Stimulated activated CD8-positive, alpha-beta memory T cell treated with anti-CD3 and anti-CD28 coated beads, Interleukin-4, amount 100 ng/mL, for 24 hours (primary cell): ENCODE data around the gene PXDN.

ENCODE experiments used
- DNase-seq: peaks from one replicate; pipeline ENCODE4 v3.0.0-alpha.2; 2020; ENCODE audit warnings: low read depth

PXDN gene

GRCh38 chr2:1610096-1610485 is 134.2 kb downstream of the PXDN start:
- DNase-seq: no peak

DNA sequence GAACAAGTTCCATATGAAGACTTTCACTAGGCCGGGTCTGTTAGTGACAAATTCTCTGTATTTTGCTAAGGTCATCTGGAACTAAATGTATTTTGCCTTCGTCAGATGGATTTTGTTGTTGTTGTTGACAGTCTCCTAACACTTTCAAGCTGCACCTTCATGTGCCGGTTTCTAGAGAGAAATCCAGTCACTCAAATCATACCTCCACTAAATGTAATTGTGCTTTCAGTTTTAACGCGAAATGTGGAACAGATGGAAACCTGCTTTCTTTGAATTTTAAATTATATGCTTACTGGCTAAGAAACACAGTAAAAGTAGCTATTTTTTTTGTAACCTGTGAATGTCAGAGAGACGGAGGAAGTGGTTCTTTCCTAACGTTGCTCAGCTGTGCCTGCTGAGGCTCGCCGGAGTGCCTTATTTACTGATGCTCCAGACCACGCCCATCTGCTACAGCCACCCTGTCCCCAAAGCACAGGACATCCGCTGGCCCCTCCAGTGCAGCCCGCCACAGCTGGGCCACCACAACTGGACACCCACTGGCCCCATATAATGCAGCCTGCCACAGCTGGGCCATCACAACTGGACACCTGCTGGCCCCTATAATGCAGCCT is 134.7 kb downstream of the PXDN start:
- no peak for DNase-seq

DNA sequence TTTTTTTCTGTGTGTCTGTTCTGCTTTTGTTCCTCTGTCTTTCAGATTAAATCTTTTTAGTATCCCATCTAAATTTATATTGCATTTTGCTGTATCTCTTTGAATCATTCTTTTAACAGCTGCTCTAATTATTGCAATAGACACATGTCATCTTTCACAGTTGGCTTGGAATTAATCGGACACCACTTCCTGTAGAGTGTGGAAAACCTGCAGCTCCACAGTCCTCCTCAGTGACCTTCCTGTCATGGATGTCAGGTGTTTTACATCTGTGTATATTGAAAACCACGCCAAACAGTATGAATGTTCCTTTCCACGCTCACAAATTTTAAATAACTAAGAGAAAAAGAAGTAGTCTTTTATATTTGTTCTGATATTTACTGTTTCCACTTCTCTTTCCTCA is 135.3 kb downstream of the PXDN start:
- no peak for DNase-seq

DNA sequence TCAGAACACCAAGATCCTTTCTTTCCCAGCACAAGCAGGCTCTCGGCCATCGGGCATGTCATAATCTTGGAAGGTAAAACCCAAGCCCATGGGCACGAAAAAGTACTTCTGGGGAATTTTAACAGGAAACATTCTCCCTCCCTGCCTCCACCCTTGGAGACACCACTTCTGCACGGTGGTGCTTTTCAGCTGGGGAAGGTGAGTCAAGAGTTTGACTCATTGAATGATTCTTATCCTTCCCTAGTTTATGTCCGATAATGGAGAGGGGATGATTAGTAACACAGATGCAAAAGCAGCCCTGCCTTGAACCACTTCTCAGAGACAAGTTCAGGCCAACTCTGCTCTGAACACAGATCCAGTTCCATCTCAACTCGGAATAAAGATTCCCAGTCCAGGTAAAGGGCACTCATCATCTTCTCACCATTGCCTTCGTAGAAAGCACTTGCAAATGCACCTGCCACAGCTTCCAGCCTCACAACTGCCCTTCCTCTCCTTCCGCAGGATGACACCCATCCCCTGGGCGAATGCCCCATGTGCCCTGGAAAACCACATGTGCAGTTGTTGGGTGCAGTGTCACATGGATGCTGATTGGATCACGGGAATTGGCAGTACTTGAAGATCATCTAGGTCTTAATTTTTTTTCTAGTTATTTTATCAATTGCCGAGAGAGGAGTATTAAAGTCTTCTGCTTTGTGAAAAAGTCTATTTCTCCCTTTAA is 136.2 kb downstream of the PXDN start:
- no peak for DNase-seq

DNA sequence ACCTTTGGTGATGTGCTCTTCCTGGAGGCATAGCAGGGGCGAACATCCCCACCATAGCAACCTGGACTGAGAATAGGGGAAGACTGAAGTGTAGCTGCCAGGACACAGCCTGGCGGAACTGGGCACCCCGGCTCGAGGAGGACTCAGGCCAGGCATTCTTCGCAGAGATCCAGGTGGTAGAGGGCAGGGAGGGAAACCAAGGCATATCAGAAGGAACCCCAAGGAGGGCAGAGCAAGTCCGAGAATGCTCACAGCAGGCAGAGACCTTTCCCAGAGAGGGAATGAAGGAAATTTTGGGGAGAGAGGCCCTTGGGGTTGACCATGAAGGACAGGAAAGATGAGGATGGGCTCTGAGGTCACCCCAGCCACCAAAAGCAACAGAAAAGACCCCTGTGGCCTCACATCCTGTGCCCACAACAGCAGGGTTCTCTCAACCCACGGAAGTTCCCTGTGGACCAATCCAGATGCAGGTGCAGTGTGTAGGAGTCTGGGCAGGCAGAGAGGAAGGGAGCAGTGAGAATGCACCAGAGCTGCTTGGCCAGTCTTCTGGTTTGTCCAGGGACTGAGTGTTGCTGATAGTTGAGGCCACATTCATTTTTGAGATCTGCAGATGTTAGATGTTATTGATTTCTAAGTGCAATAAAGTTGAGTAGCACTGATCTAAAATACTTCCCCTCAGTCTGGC is 136.9 kb downstream of the PXDN start:
- DNase-seq: no peak

- no peak for DNase-seq
Measured at GRCh38 chr2:1606421-1607235, 137.7 kb downstream of the PXDN start.

- no peak for DNase-seq
Measured at GRCh38 chr2:1606046-1606400, 138.3 kb downstream of the PXDN start.

DNA sequence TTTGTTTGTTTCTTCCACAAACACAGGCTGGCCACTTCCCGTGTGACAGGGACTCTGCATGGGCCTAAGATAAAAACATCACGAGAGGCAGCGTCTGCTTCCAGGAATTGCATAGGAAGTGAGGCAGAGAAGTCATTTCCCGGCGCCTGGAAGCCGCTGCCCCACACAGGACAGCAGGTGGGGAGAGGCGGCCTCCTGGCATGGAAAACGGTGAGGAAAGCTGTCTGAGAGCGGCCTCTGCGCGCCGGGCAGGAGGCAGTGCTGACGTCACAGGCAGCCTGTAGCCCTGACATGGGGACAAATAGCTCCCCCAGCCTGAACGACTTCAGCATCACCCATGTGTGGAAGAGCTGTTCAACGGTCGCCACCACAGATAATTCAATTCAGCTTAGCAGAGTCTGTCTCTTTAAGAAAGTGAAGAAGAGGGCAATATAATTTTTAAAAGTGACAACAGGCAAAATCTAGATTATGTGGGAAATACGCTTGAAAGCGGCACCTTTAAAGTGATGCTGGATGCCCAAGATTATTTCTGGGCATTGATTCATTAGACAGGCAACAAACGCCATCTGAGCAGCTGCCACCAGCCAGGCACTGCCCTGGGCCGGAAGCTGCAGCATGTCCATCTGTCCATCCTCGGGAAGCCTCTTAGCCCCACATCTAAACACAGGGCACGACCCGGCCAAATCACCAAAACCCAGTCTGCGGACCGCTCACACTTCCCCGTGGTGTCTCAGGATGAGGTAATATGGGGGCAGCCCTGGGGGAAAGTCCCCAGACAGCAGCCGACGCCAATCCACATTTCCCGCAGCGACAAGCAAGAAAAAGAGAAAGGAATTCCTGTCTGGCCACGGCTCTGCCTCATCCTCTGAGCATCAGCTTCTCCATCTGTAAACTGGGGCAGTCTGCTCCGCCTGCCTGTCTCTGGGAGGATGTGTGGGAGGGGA is 138.9 kb downstream of the PXDN start:
- no peak for DNase-seq

GRCh38 chr2:1603521-1603920 is 140.8 kb downstream of the PXDN start:
- no peak for DNase-seq

- no peak for DNase-seq
Measured at GRCh38 chr2:1603059-1603458, 141.3 kb downstream of the PXDN start.

DNA sequence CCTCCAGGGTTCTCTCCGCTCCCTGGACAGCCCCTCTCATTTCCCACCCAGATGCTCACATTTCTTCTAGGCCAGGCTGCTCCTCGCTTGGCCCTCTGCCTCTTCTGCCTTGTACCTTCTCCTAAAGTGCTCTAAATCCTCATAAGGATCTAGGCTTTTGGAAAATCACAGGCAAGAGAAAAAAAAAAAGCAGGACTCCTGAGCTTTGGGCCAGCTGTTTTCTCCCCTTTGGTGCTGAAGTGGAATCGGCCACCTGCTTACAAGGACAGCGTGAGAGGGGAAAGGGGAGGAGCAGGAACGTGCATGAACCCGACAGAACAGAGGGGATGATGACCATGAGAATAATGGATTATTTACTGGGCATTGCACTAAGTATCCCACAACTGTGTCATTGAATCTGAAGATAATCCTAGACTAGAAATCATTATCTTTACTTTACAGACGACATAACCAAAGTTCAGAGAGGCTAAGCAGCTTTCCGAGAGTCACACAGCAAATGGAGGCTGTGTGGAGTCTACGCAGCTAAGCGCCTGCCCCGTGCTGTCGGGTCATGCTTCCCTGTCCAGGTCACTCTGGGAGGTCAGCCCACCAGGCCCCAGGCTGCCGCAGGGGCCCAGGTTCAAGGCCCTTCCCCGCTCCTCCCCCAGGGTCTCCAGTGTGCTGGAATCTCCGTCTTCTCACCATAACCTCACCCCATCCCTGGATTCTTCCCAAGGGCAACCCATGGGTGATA is 141.9 kb downstream of the PXDN start:
- no peak for DNase-seq

DNA sequence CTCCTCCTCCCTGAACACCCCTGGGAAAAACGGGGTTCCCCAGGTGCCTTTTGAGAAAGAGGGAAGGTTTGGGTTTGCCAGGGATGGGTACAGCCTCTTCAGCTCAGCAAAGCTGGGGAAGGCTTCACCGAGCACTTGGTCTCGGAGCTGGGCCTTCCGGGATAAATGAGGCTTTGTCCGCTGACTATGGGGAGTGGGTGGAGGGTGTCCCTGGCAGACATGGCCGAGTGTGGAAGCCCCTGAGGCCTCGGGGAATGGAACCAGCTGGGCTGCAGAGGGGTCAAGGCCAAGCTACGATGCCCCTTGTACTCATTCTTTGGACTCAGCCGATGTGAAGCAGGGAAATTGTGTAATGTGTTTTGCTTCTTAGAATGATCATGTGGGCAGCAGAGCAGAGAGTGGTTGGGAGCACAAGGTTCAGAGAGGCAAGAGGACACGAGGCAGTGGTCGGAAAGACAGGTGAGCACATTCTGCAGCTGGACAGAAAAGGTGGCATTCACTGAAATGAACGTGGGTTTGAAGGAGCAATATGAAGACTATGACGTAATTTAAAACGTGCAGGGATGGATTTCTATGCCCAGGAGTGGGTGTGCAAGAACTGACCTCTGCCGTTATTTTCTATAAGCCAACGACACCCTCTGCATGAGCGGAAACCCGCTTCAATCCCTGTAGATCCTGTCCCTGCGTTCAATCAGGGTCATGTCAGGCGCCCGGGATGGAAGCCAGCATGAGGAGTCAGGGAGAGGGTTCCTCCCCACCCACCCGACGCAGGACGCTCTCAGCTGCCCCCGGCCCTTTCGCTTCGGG is 142.6 kb downstream of the PXDN start:
- no peak for DNase-seq

DNA sequence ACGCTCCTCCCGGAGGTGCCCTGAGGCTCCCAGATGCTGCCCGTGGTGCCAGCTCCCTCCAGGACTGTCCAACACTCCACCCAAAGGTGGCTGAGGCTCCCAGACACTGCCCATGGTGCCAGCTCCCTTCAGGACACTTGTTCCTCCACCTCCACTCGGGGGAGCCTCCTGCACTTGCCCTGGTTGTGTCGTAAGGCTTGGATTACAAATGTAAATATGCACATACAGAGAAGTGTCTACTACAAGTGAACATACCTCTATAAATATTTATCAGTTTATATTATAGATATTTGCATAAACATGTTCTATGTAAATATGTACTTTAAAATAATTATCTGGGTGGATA is 143.3 kb downstream of the PXDN start:
- DNase-seq: no peak

- no peak for DNase-seq
Measured at GRCh38 chr2:1600191-1601066, 143.9 kb downstream of the PXDN start.

GRCh38 chr2:1599301-1600085 is 144.8 kb downstream of the PXDN start:
- no peak for DNase-seq

DNA sequence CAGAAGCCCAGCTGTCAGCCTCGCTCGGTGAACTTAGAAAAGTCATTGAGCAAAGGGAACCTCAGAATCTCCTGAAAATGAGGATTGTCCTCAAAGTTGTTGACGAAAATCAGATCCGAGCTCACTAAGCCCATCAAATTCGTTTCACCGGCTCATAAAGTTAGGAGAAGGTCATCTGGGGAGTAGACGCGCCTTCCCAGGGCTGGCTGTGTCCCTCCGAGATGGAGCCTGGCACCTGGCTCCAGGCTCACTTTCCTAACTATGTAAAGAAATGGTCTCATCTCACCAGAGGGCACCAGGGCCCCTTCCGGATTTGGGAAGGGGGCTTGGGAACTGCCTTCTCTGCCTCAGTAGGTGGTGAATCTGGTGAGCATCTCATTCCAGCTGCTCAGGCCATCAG is 145.5 kb downstream of the PXDN start:
- DNase-seq: no peak

DNA sequence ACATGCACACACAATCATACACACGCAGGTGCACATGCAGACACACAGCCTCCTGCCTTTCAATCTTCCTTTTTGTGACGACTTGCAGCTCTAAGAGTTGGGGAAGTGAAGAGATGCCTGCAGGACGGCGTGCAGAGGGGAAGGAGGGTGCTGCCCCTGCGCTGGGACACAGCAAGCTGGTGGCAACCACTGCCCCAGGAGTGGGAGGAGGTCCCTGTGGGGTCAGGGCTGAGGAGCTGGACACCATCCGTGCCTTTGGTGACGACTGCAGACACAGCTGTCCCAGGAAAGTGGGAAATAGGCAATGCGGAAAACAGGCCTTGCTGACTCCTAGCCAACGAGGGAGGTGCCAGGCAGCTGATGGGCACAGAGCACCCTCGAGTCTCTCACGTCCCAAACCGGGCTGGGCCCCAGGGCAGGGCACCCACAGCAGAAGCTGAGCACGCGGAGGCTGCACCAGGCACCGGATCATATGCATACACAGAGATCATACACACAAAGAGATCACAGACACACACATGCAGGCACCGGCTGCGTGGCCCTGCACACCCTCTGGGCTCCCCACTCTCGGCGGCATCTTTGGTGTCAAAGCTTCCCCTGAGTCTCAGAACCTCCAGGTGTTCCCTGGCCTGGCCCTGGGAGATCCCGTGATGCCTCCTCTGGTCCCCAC is 146.1 kb downstream of the PXDN start:
- no peak for DNase-seq

- no peak for DNase-seq
Measured at GRCh38 chr2:1595274-1595673, 149.0 kb downstream of the PXDN start.
